H9 (cell line): ENCODE results near the gene PTH2R. TPM values are rescaled to one million over a fixed set of nuclear protein-coding genes. Genes with fewer than 3 reads are reported as not detected.

Experiments used
- DNase-seq: peaks from one replicate; pipeline ENCODE4 v3.0.0-alpha.2; 2017
- H2AFZ ChIP-seq: one replicate; pipeline ENCODE4 v1.6.1; 2013; ENCODE audit warnings: mild to moderate bottlenecking, low read length, control low read depth, moderate library complexity
- H2AK5ac ChIP-seq: 2 replicates; pipeline ENCODE4 v1.6.1; 2013; ENCODE audit warnings: low read length, control low read depth, mixed read lengths; ENCODE audit not compliant: insufficient read length
- H2BK120ac ChIP-seq: one replicate; pipeline ENCODE4 v1.6.1; 2013; ENCODE audit warnings: low read depth, mild to moderate bottlenecking, low read length, control low read depth, inconsistent platforms; ENCODE audit not compliant: poor library complexity, severe bottlenecking
- H2BK12ac ChIP-seq: 2 replicates; pipeline ENCODE4 v1.6.1; 2013; ENCODE audit warnings: low read length, control low read depth, mixed read lengths, low read depth; ENCODE audit not compliant: insufficient read length
- H2BK15ac ChIP-seq: 2 replicates; pipeline ENCODE4 v1.6.1; 2013; ENCODE audit warnings: low read depth, low read length, control low read depth
- H2BK20ac ChIP-seq: one replicate; pipeline ENCODE4 v1.6.1; 2013; ENCODE audit warnings: low read depth, mild to moderate bottlenecking, low read length, control low read depth, inconsistent platforms; ENCODE audit not compliant: poor library complexity, severe bottlenecking
- H2BK5ac ChIP-seq: 2 replicates; pipeline ENCODE4 v1.6.1; 2013; ENCODE audit warnings: low read length, control low read depth, mixed read lengths; ENCODE audit not compliant: insufficient read length
- H3K14ac ChIP-seq: 2 replicates; pipeline ENCODE4 v1.6.1; 2013; ENCODE audit warnings: low read length, control low read depth; ENCODE audit not compliant: insufficient read depth
- H3K18ac ChIP-seq: 2 replicates; pipeline ENCODE4 v1.6.1; 2013; ENCODE audit warnings: low read depth, mild to moderate bottlenecking, mixed read lengths, low read length, control low read depth; ENCODE audit not compliant: insufficient read length
- H3K23ac ChIP-seq: 2 replicates; pipeline ENCODE4 v1.6.1; 2013; ENCODE audit warnings: low read length, control low read depth, mixed read lengths, low read depth; ENCODE audit not compliant: insufficient read length
- H3K23me2 ChIP-seq: 2 replicates; pipeline ENCODE4 v1.6.1; 2013; ENCODE audit warnings: low read depth, mild to moderate bottlenecking, mixed read lengths, low read length, control low read depth; ENCODE audit not compliant: insufficient read length, poor library complexity, severe bottlenecking
- H3K27ac ChIP-seq: 2 replicates; pipeline ENCODE4 v1.5.1; 2013; ENCODE audit warnings: low read length, control low read depth, mixed read lengths, low read depth; ENCODE audit not compliant: insufficient read length
- H3K27me3 ChIP-seq: 2 replicates; pipeline ENCODE4 v1.6.1; 2013; ENCODE audit warnings: low read length, control low read depth, inconsistent platforms; ENCODE audit not compliant: insufficient read depth
- H3K4ac ChIP-seq: 2 replicates; pipeline ENCODE4 v1.6.1; 2013; ENCODE audit warnings: low read depth, mild to moderate bottlenecking, control low read depth, inconsistent platforms, low read length, moderate library complexity
- H3K4me1 ChIP-seq: 2 replicates; pipeline ENCODE4 v1.6.1; 2013; ENCODE audit warnings: low read length, control low read depth, inconsistent platforms; ENCODE audit not compliant: insufficient read depth
- H3K4me2 ChIP-seq: 2 replicates; pipeline ENCODE4 v1.6.1; 2013; ENCODE audit warnings: low read length, control low read depth, mixed read lengths; ENCODE audit not compliant: insufficient read length, insufficient read depth
- H3K56ac ChIP-seq: 2 replicates; pipeline ENCODE4 v1.6.1; 2013; ENCODE audit warnings: low read depth, mild to moderate bottlenecking, mixed read lengths, low read length, control low read depth; ENCODE audit not compliant: insufficient read length
- H3K79me1 ChIP-seq: 2 replicates; pipeline ENCODE4 v1.6.1; 2013; ENCODE audit warnings: low read depth, mild to moderate bottlenecking, moderate library complexity, low read length, control low read depth, inconsistent platforms; ENCODE audit not compliant: insufficient read depth, poor library complexity, severe bottlenecking
- H3K79me2 ChIP-seq: 2 replicates; pipeline ENCODE4 v1.6.1; 2013; ENCODE audit warnings: low read length, control low read depth, inconsistent platforms; ENCODE audit not compliant: insufficient read depth
- H3K9ac ChIP-seq: 2 replicates; pipeline ENCODE4 v1.6.1; 2013; ENCODE audit warnings: low read length, control low read depth, mixed read lengths; ENCODE audit not compliant: insufficient read length; ENCODE audit errors: extremely low read depth
- H3K9me3 ChIP-seq: one replicate; pipeline ENCODE4 v1.6.1; 2013; ENCODE audit warnings: low read depth, low read length, inconsistent platforms; ENCODE audit not compliant: control insufficient read depth
- H3T11ph ChIP-seq: one replicate; pipeline ENCODE4 v1.6.1; 2013; ENCODE audit warnings: mild to moderate bottlenecking, low read length, control low read depth, inconsistent platforms
- H4K20me1 ChIP-seq: one replicate; pipeline ENCODE4 v1.6.1; 2013; ENCODE audit not compliant: control insufficient read depth, insufficient read length, insufficient read depth
- H4K5ac ChIP-seq: 2 replicates; pipeline ENCODE4 v1.6.1; 2013; ENCODE audit warnings: low read depth, mild to moderate bottlenecking, mixed read lengths, low read length, control low read depth; ENCODE audit not compliant: insufficient read length
- H4K8ac ChIP-seq: replicated peaks from 2 replicates; pipeline ENCODE4 v1.6.1; 2013; ENCODE audit warnings: low read length, control low read depth, mixed read lengths, low read depth; ENCODE audit not compliant: insufficient read length
- H4K91ac ChIP-seq: 2 replicates; pipeline ENCODE4 v1.6.1; 2013; ENCODE audit warnings: low read depth, mild to moderate bottlenecking, moderate library complexity, mixed read lengths, low read length, control low read depth; ENCODE audit not compliant: insufficient read length
- H3K27ac Mint-ChIP-seq, 3 experiments: 2 replicates in 2 of 3; 3 replicates in 1 of 3; pipeline ENCODE4 v1.8.0; 2020 to 2021; ENCODE audit warnings: mixed read lengths in 3 of 3, mild to moderate bottlenecking in 1 of 3, moderate library complexity in 1 of 3
- H3K27me3 Mint-ChIP-seq: 2 replicates; pipeline ENCODE4 v1.8.0; 2021; ENCODE audit warnings: low read depth, mild to moderate bottlenecking, moderate library complexity, mixed read lengths
- H3K36me3 Mint-ChIP-seq, 3 experiments: 2 replicates in 2 of 3; 3 replicates in 1 of 3; pipeline ENCODE4 v1.8.0; 2020 to 2021; ENCODE audit warnings: low read depth in 3 of 3, mixed read lengths in 3 of 3; ENCODE audit not compliant: insufficient read depth in 1 of 3
- H3K4me1 Mint-ChIP-seq, 2 experiments: 2 replicates each; pipeline ENCODE4 v1.8.0; 2020; ENCODE audit warnings: mixed read lengths in 2 of 2
- H3K4me3 Mint-ChIP-seq, 2 experiments: 2 replicates in 1 of 2; 3 replicates in 1 of 2; pipeline ENCODE4 v1.8.0; 2020 to 2021; ENCODE audit warnings: mild to moderate bottlenecking in 2 of 2, mixed read lengths in 2 of 2, moderate library complexity in 1 of 2
- H3K9me3 Mint-ChIP-seq, 2 experiments: 2 replicates in 1 of 2; 3 replicates in 1 of 2; pipeline ENCODE4 v1.8.0; 2020; ENCODE audit warnings: mild to moderate bottlenecking in 2 of 2, mixed read lengths in 2 of 2, moderate library complexity in 1 of 2
- CTCF ChIP-seq: fragments of 200-600 bp; sonication (generic); conservative IDR thresholded peaks from 3 replicates; pipeline ENCODE4 v1.8.0; 2021; ENCODE audit warnings: antibody characterized with exemption, mild to moderate bottlenecking
- WGBS: extraction: QIAGEN DNeasy Blood & Tissue Kit; methylation state at CpG from one replicate; pipeline ENCODE4 v1.1.7; 2013; ENCODE audit warnings: missing lambda C conversion rate, low lambda C conversion rate, mixed read lengths; ENCODE audit not compliant: insufficient read length; ENCODE audit errors: extremely low coverage; 5-methylcytosine and 5-hydroxymethylcytosine counted together
- total RNA-seq: library from RNA; stranded (reverse); gene quantifications from 2 replicates; pipeline ENCODE4 v1.2.1, GENCODE V29; 2021

The PTH2R gene
- total RNA-seq, 1 experiment from 2014 or later, result 0.20 TPM

GRCh38 chr2:208370881-208371633 lies 35.5 kb upstream of the PTH2R start:
- no peak for DNase-seq
- no peak for TF ChIP-seq CTCF
- H3K4ac ChIP-seq, result no peak overlapping the region
- H2BK15ac ChIP-seq, result no peak overlapping the region
- no CpG with 5 or more reads among the region's 8 CpGs for WGBS
- H3T11ph ChIP-seq, result no peak overlapping the region
- H3K79me1 ChIP-seq, result no peaks in the 10 kb centered on the region
- H3K9ac ChIP-seq, result no peak overlapping the region
- no peak overlapping the region for H3K23ac ChIP-seq
- H3K27ac Mint-ChIP-seq, result no peak overlapping the region
- H4K20me1 ChIP-seq, result no peaks in the 10 kb centered on the region
- no peaks in the 10 kb centered on the region for H3K9me3 ChIP-seq
- no peak overlapping the region for H2AK5ac ChIP-seq
- H3K27me3 ChIP-seq, result no peaks in the 10 kb centered on the region
- H4K5ac ChIP-seq, result no peak overlapping the region
- no peak overlapping the region for H3K56ac ChIP-seq
- no peak overlapping the region for H2AFZ ChIP-seq
- no peak overlapping the region for H2BK5ac ChIP-seq
- H2BK20ac ChIP-seq, result no peak overlapping the region
- peaks cover 4% of the 10 kb centered on the region; the same call in 1 of the 2 replicates for H3K4me1 ChIP-seq
- no peak overlapping the region for H3K18ac ChIP-seq
- H3K36me3 Mint-ChIP-seq, result no peaks in the 10 kb centered on the region
- no peaks in the 10 kb centered on the region for H3K79me2 ChIP-seq
- H2BK120ac ChIP-seq, result no peak overlapping the region
- no peak overlapping the region for H3K4me2 ChIP-seq
- H3K4me1 Mint-ChIP-seq, result peaks cover 14% of the 10 kb centered on the region in 2 experiments
- no peak overlapping the region for H3K14ac ChIP-seq
- no peak overlapping the region for H3K4me3 Mint-ChIP-seq
- H4K8ac ChIP-seq, result no peak overlapping the region
- no peak overlapping the region for H4K91ac ChIP-seq
- H3K23me2 ChIP-seq, result no peaks in the 10 kb centered on the region
- no peak overlapping the region for H2BK12ac ChIP-seq
- no peak overlapping the region for H3K27ac ChIP-seq
- H3K27me3 Mint-ChIP-seq, result no peaks in the 10 kb centered on the region
- H3K9me3 Mint-ChIP-seq, result no peaks in the 10 kb centered on the region
